ENCODE results near the gene LMF2.
"Not testable (repeated sequence)": the region's sequence is repeated elsewhere in the genome, so short reads cannot be mapped to it uniquely, and the experiment has no call there.

Gene LMF2

GRCh38 chr22:50507421-50507990 lies at the start of gene LMF2:
Gene LMF2 (minus strand): TSS chr22:50507702. CDS start chr22:50507675, 27 bp downstream.
- DNase-seq: peak; percentile 91

- no peak for DNase-seq
Observed at GRCh38 chr22:50556703-50557102, 49.2 kb upstream of the LMF2 start.

GRCh38 chr22:50553310-50553709 lies 45.8 kb upstream of the LMF2 start:
- no peak for DNase-seq

GRCh38 chr22:50551160-50551752 lies 43.8 kb upstream of the LMF2 start:
- DNase-seq: no peak

- DNase-seq: no peak
Observed at GRCh38 chr22:50550395-50550794, 42.9 kb upstream of the LMF2 start.

- peak; percentile 24 for DNase-seq
Observed at GRCh38 chr22:50548921-50549790, 41.7 kb upstream of the LMF2 start.

- DNase-seq: peak; percentile 67
Observed at GRCh38 chr22:50548040-50548920, 40.8 kb upstream of the LMF2 start.

- DNase-seq: no peak
Observed at GRCh38 chr22:50547263-50547985, 39.9 kb upstream of the LMF2 start.

GRCh38 chr22:50546326-50547262 lies 39.1 kb upstream of the LMF2 start:
- no peak for DNase-seq

- peak; percentile 43 for DNase-seq
Observed at GRCh38 chr22:50545522-50546325, 38.2 kb upstream of the LMF2 start, which contains the start of gene KLHDC7B. Gene KLHDC7B (plus strand): TSS chr22:50545899. CDS start chr22:50546244, 345 bp downstream.

GRCh38 chr22:50544746-50545253 lies 37.3 kb upstream of the LMF2 start:
- no peak for DNase-seq

GRCh38 chr22:50544078-50544745 lies 36.7 kb upstream of the LMF2 start:
- DNase-seq: peak; percentile 85

- DNase-seq: no peak
Observed at GRCh38 chr22:50542416-50542927, 35.0 kb upstream of the LMF2 start.

- not testable (repeated sequence) for DNase-seq
Observed at GRCh38 chr22:50541667-50542026, 34.1 kb upstream of the LMF2 start.

- no peak for DNase-seq
Observed at GRCh38 chr22:50540381-50540780, 32.9 kb upstream of the LMF2 start.

- DNase-seq: no peak
Observed at GRCh38 chr22:50537765-50538164, 30.3 kb upstream of the LMF2 start.

- DNase-seq: no peak
Observed at GRCh38 chr22:50536226-50536625, 28.7 kb upstream of the LMF2 start.

GRCh38 chr22:50535113-50535512 lies 27.6 kb upstream of the LMF2 start:
- DNase-seq: no peak
